Keratinocyte (primary cell): ENCODE measurements around the gene HOXC5. TPM values are rescaled to one million over a fixed set of nuclear protein-coding genes. Genes with fewer than 3 reads are reported as not detected.

Experiments used
- DNase-seq: peaks from one replicate; pipeline ENCODE4 v3.0.0-alpha.2; 2011; ENCODE audit warnings: low read depth, missing footprints, low spot score
- FAIRE-seq: peaks from 2 replicates; lab custom pipeline; 2011; peaks lifted over from hg19 to GRCh38; lab: Jason Lieb, UNC
- H2AFZ ChIP-seq: 2 replicates; pipeline ENCODE4 v1.6.0; 2012; ENCODE audit warnings: low read length, control low read depth, inconsistent platforms; ENCODE audit not compliant: control insufficient read depth
- H3K27ac ChIP-seq: 2 replicates; pipeline ENCODE4 v1.5.1; 2011; ENCODE audit warnings: low read length; ENCODE audit not compliant: control insufficient read depth, insufficient read depth
- H3K27me3 ChIP-seq: 3 replicates; pipeline ENCODE4 v1.6.0; 2011; ENCODE audit warnings: low read length; ENCODE audit not compliant: control insufficient read depth, insufficient read depth; ENCODE audit errors: extremely low read depth
- H3K36me3 ChIP-seq, 2 experiments: 2 replicates in 1 of 2; 3 replicates in 1 of 2; pipeline ENCODE4 v1.5.1; 2011; ENCODE audit warnings: low read length in 2 of 2, mild to moderate bottlenecking in 1 of 2; ENCODE audit not compliant: control insufficient read depth in 2 of 2, insufficient read depth in 2 of 2; ENCODE audit errors: extremely low read depth in 1 of 2
- H3K4me1 ChIP-seq: 3 replicates; pipeline ENCODE4 v1.5.1; 2011; ENCODE audit warnings: low read length; ENCODE audit not compliant: control insufficient read depth, insufficient read depth; ENCODE audit errors: extremely low read depth
- H3K4me2 ChIP-seq: 3 replicates; pipeline ENCODE4 v1.6.0; 2011; ENCODE audit warnings: low read depth, low read length; ENCODE audit not compliant: control insufficient read depth, insufficient read depth; ENCODE audit errors: extremely low read depth
- H3K4me3 ChIP-seq, 3 experiments: fragments of 200-600 bp in 1 of 3; sonication (generic) in 1 of 3; 2 replicates in 2 of 3; 3 replicates in 1 of 3; pipeline ENCODE4 v1.5.1; 2011 to 2016; ENCODE audit warnings: low read length in 3 of 3, mild to moderate bottlenecking in 3 of 3, control low read depth in 2 of 3, inconsistent platforms in 1 of 3, low read depth in 1 of 3, mixed read lengths in 1 of 3, mixed run types in 1 of 3, moderate library complexity in 1 of 3; ENCODE audit not compliant: control insufficient read depth in 2 of 3, insufficient read depth in 2 of 3; ENCODE audit errors: extremely low read depth in 1 of 3
- H3K79me2 ChIP-seq: 2 replicates; pipeline ENCODE4 v1.6.0; 2012; ENCODE audit warnings: low read length; ENCODE audit not compliant: control insufficient read depth, insufficient read depth
- H3K9ac ChIP-seq: 3 replicates; pipeline ENCODE4 v1.6.0; 2011; ENCODE audit warnings: low read length; ENCODE audit not compliant: control insufficient read depth, insufficient read depth; ENCODE audit errors: extremely low read depth
- H3K9me1 ChIP-seq: 3 replicates; pipeline ENCODE4 v1.6.0; 2011; ENCODE audit warnings: low read length; ENCODE audit not compliant: control insufficient read depth, insufficient read depth; ENCODE audit errors: extremely low read depth
- H3K9me3 ChIP-seq: 2 replicates; pipeline ENCODE4 v1.5.1; 2012; ENCODE audit warnings: low read depth, low read length; ENCODE audit not compliant: control insufficient read depth
- H4K20me1 ChIP-seq: 3 replicates; pipeline ENCODE4 v1.6.0; 2011; ENCODE audit warnings: low read length; ENCODE audit not compliant: control insufficient read depth, insufficient read depth; ENCODE audit errors: extremely low read depth
- EZH2 ChIP-seq: IDR thresholded peaks from one replicate; pipeline ENCODE4 v1.6.1; 2012; ENCODE audit warnings: inconsistent platforms, mild to moderate bottlenecking, low read length, moderate library complexity
- dilution Hi-C: fragments of 300-500 bp; cut with MboI; formaldehyde crosslinking; loops from one replicate; pipeline ENCODE4 v1.7.0; 2020; ENCODE audit warnings: low sequenced_read_pairs; ENCODE audit not compliant: extremely low pct_ligation_motif_present
- polyA plus RNA-seq, 5 experiments: library from polyadenylated mRNA; depleted of rRNA in 3 of 5; stranded (reverse) in 3 of 5; stranded (forward) in 1 of 5; unstranded in 1 of 5; fragments of >200 nt; gene quantifications; 1 replicate in 1 of 5; 2 replicates in 3 of 5; 3 replicates in 1 of 5; pipeline versions ENCODE4 v1.2.1 to v1.2.3, GENCODE V29; 2011 to 2012; ENCODE audit warnings: missing spikeins in 2 of 5, low read depth in 1 of 5, low replicate concordance in 1 of 5
- TF ChIP-seq, protein P1 (sequence below), 3 experiments: IDR thresholded peaks in 1 of 3; conservative IDR thresholded peaks in 1 of 3; optimal IDR thresholded peaks in 1 of 3; 2 replicates in 2 of 3; 3 replicates in 1 of 3; pipeline versions ENCODE3 to v1.5.1; 2011; ENCODE audit warnings: low read length in 3 of 3, mild to moderate bottlenecking in 3 of 3, moderate library complexity in 2 of 3, control low read depth in 1 of 3, inconsistent platforms in 1 of 3; ENCODE audit not compliant: insufficient read depth in 2 of 3; ENCODE audit errors: extremely low read depth in 1 of 3

HOXC5 gene
- polyA plus RNA-seq, 1 donor (not counting 4 experiments of a cell fraction or from before 2014, with no cell fraction given) = 0.18 TPM

DNA sequence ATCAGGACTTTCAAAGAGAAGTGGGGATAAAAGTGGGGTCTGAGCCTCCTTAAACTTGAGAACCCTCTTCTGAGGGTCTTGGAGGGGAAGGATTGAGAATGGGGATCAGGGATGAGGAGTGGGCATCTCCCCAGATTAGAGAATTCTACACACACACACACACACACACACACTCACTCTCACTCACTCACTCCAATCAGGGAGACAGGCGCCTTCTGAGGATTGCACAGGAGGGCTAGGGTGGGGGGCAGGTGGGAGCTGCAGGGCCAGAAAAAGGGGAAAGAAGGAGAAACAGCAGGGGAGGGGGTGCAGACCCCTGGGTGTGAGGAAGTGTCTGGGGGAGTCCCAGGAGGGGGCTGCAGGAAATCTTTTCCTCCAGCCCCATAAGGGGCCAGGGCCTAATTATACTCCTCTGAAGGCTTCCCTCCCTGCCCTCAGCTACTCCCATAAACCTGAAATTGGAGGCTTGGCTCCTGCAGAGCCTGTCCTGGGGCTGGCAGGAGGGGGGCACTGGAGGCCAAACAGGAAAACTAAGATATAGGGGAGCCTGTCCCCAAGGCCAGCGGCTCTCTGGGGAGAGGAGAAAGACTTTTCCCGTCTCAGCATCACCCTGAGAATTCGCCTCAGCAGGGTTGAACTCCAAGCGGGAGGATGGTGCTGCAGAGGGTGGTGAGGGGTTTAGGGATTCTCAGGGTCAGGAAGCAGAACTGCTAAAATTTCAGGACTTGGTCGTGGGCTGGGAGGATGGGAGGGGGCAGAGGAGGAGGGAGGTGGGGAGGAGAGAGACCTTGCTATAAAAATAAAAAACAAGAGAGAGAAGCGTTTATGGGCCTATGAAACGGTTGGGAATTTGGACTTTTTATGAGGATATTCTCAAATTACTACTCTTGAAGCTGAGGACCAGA lies 31.3 kb upstream of the HOXC5 start:
- Histone ChIP-seq H3K27me3 (no peaks in the 10 kb centered on the region), H4K20me1 (no peaks in the 10 kb centered on the region), H3K79me2 (peaks cover 55% of the 10 kb centered on the region), H3K4me1 (peaks cover 32% of the 10 kb centered on the region), H3K4me2 (peak overlapping the region; percentile 94), H3K9me3 (no peaks in the 10 kb centered on the region), H3K27ac (no peak overlapping the region), H3K9ac (no peak overlapping the region), H3K9me1 (no peaks in the 10 kb centered on the region), H2AFZ (no peak overlapping the region), H3K4me3 (peak overlapping the region in 1 of 3 experiments; percentile 82), H3K36me3 (peaks cover 2 to 6% of the 10 kb centered on the region in 2 experiments)
- DNase-seq = no peak
- no peak for FAIRE-seq
- TF ChIP-seq, protein P1, sequence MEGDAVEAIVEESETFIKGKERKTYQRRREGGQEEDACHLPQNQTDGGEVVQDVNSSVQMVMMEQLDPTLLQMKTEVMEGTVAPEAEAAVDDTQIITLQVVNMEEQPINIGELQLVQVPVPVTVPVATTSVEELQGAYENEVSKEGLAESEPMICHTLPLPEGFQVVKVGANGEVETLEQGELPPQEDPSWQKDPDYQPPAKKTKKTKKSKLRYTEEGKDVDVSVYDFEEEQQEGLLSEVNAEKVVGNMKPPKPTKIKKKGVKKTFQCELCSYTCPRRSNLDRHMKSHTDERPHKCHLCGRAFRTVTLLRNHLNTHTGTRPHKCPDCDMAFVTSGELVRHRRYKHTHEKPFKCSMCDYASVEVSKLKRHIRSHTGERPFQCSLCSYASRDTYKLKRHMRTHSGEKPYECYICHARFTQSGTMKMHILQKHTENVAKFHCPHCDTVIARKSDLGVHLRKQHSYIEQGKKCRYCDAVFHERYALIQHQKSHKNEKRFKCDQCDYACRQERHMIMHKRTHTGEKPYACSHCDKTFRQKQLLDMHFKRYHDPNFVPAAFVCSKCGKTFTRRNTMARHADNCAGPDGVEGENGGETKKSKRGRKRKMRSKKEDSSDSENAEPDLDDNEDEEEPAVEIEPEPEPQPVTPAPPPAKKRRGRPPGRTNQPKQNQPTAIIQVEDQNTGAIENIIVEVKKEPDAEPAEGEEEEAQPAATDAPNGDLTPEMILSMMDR (optimal IDR thresholded peaks at IDR 0.05 in 1 of 3, IDR thresholded peaks at IDR 0.05 in 1 of 3, conservative IDR thresholded peaks at IDR 0.05 in 1 of 3; ENCODE audit: extremely low read depth in 1 of 3, insufficient read depth in 2 of 3, low read length in 3 of 3) = no peak
- no peak for TF ChIP-seq EZH2
- dilution Hi-C loops = no loop called here

DNA sequence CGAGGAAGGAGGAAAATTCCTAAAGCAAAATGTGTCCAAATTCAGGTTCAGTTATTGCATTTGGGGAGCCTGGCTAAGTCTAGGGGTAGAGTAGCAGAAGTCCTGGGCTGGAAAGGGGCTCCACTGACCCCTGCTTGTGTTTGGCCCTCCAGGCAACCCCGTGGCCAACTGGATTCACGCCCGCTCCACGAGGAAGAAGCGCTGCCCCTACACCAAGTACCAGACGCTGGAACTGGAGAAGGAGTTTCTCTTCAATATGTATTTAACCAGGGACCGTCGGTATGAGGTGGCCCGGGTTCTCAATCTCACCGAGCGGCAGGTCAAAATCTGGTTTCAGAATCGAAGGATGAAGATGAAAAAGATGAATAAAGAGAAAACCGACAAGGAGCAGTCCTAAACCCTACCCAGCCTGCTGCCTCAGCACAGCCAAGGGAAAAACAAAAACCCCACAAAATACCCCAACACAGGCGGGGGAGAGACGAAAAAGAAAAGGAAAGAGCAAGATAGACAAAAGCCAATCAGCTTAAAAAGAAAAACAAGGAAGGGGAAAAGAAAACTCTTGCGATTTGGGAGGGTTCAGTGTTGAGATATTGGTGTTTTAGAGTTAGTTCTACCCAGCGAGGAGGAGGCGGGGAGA lies 30.5 kb upstream of the HOXC5 start:
- H3K36me3 ChIP-seq = peaks cover 2 to 6% of the 10 kb centered on the region in 2 experiments
- no peak overlapping the region for H3K4me2 ChIP-seq
- H3K9ac ChIP-seq = no peak overlapping the region
- no peaks in the 10 kb centered on the region for H3K9me1 ChIP-seq
- no peaks in the 10 kb centered on the region for H3K27me3 ChIP-seq
- FAIRE-seq (no peak), DNase-seq (no peak)
- H3K4me3 ChIP-seq = no peak overlapping the region
- H3K9me3 ChIP-seq = no peaks in the 10 kb centered on the region
- H3K4me1 ChIP-seq = peaks cover 23% of the 10 kb centered on the region
- no peaks in the 10 kb centered on the region for H4K20me1 ChIP-seq
- peaks cover 53% of the 10 kb centered on the region for H3K79me2 ChIP-seq
- no peak overlapping the region for H3K27ac ChIP-seq
- dilution Hi-C loops = no loop called here
- H2AFZ ChIP-seq = no peak overlapping the region
- TF ChIP-seq, protein P1 (optimal IDR thresholded peaks at IDR 0.05 in 1 of 3, IDR thresholded peaks at IDR 0.05 in 1 of 3, conservative IDR thresholded peaks at IDR 0.05 in 1 of 3; ENCODE audit: extremely low read depth in 1 of 3, insufficient read depth in 2 of 3, low read length in 3 of 3) = no peak
- no peak for TF ChIP-seq EZH2
